ENCODE results near the gene SCGB2B2.
"Not testable (repeated sequence)": the region's sequence is repeated elsewhere in the genome, so short reads cannot be mapped to it uniquely, and the experiment has no call there.

The SCGB2B2 gene

DNA sequence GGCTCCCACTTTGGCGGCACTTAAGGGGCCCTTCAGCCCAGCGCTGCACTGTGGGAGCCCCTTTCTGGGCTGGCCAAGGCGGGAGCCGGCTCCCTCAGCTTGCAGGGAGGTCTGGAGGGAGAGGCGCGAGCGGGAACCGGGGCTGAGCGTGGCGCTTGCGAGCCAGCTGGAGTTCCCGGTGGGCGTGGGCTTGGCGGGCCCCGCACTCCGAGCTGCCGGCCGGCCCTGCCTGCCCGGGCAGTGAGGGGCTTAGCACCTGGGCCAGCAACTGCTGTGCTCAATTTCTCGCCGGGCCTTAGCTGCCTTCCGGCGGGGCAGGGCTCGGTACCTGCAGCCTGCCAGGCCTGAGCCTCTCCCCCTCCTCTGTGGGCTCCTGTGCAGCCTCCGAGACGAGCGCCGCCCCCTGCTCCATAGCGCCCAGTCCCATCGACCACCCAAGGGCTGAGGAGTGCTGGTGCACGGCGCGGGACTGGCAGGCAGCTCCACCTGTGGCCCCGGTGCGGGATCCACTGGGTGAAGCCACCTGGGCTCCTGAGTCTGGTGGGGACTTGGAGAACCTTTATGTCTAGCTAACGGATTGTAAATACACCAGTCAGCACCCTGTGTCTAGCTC is 8.8 kb downstream of the SCGB2B2 start:
- not testable (repeated sequence) for DNase-seq

GRCh38 chr19:34667349-34668076 is 9.4 kb downstream of the SCGB2B2 start:
- DNase-seq: peak in 1 of 2 experiments; percentile 10

DNA sequence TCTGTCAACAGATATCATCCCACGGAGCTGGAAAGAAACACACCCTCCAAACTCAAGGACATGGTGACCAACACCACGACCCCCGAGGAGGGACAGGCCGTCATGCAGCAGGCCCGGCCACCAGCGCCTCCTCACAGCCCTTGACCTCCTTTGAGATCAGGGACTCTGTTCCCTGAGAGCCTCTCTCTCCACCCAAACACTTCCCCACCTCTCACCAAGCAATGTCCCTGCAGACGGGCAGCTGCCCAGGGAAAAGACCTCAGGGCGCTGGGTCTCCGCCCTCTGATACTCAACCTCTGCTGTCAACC is 10.0 kb downstream of the SCGB2B2 start:
- no peak for DNase-seq

DNA sequence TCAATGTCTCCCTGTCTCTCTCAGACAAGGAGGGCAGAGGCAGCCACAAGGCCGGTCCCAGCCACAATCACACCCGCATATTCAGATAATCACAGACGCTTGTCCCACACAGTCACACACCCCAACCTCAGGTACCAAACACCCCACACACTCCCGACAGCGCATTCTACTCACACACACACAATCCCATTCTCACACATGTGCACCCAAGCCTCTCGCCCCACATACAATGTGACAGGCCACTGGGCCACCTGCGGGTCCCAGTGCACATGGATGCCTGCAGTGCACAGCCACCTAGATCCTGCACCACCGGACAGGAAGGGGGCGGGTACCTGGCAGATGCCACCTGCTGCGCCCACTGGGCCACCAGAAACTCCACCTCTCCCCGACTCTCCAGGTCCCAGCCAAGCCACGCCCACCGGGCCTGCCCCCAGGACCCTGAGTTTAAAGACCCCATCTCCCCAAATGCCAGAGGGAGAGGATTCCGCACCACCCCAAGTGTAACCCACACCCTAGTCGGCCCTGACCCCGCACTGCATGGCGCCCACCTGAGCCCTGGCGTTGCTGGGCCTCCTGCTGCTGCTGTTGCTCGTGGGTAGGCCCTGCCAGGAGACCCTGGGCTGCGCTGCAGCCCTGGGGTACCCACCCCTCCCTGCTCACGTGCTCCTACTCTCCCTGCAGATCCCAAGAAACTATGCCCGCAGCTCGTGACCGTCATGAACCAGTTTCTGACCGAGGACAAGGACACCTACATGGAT is 10.6 kb downstream of the SCGB2B2 start:
- DNase-seq: no peak

- not testable (repeated sequence) for DNase-seq
Measured at GRCh38 chr19:34665275-34665674, 11.7 kb downstream of the SCGB2B2 start.

- DNase-seq: no peak
Measured at GRCh38 chr19:34664870-34665269, 12.1 kb downstream of the SCGB2B2 start.

- DNase-seq: no peak
Measured at GRCh38 chr19:34664168-34664567, 12.8 kb downstream of the SCGB2B2 start.

GRCh38 chr19:34662919-34663318 is 14.0 kb downstream of the SCGB2B2 start:
- peak; percentile 57 for DNase-seq

- DNase-seq: no peak
Measured at GRCh38 chr19:34661357-34661756, 15.6 kb downstream of the SCGB2B2 start.

DNA sequence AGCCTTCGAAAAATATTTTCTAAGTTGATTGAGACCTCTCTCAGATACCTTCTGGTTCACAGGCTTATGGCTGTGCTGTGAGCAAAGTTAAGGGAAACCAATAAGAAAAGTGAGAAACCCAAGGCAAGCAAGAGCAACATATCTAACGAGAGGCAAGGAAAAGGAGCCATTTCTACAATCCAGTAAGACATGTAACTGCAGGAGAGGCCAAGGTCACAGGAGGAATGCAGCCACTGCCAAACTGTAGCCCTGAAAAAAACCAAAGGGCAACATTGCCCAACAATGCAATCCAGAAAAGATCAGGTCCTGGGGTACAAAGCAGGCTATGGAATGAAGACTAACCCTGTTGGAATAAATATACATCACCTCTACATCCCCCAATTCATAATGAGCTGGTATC is 21.3 kb downstream of the SCGB2B2 start:
- DNase-seq: no peak

DNA sequence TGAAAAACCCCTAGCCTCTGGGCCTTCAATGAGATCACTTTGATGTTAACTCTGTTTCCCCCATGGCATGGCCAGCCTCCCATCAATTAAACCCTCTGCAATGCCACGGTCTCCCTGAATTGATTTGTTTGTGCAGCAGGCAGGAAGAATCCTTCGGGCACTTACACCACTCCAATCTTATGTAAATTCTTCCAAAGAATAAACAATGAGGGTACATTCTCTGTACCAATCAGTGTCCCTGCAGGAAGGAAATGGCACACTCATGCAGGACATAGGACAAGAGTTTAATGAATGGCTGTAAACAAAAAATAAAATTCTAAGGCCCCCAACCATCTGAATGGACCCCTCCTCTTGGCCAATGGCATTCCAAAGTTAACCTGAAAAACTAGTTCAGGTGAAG is 22.2 kb downstream of the SCGB2B2 start:
- no peak for DNase-seq

- DNase-seq: no peak
Measured at GRCh38 chr19:34651747-34652146, 25.2 kb downstream of the SCGB2B2 start.

GRCh38 chr19:34649886-34650543 is 26.9 kb downstream of the SCGB2B2 start:
- DNase-seq: no peak

GRCh38 chr19:34645551-34645950 is 31.4 kb downstream of the SCGB2B2 start:
- DNase-seq: no peak

GRCh38 chr19:34644991-34645461 is 31.9 kb downstream of the SCGB2B2 start:
- DNase-seq: no peak

- no peak for DNase-seq
Measured at GRCh38 chr19:34642241-34642640, 34.7 kb downstream of the SCGB2B2 start.

GRCh38 chr19:34639491-34640085 is 37.4 kb downstream of the SCGB2B2 start:
- DNase-seq: peak; percentile 67 to 78

- DNase-seq: no peak
Measured at GRCh38 chr19:34633802-34634201, 43.2 kb downstream of the SCGB2B2 start.

All from AML-193 (cell line).